B cell (primary cell): Measurements from ENCODE around the gene CFAP65. TPM values are rescaled to one million over a fixed set of nuclear protein-coding genes. Genes with fewer than 3 reads are reported as not detected.

Experiments used
- ATAC-seq: fragments of 200-7000 bp; cut with Tn5 transposase; one replicate; pipeline ENCODE4 v1.10.0; 2021; ENCODE audit warnings: low read depth, mild to moderate bottlenecking, moderate number of reproducible peaks, moderate library complexity
- CTCF ChIA-PET: fragments of 350-600 bp; sonication (Branson Sonifier 250); formaldehyde crosslinking; loops from one replicate; lab custom pipeline; 2021; ENCODE audit warnings: antibody characterized with exemption, inconsistent platforms; lab: Charles Lee
- POLR2A ChIA-PET: fragments of 350-600 bp; sonication (Branson Sonifier 250); formaldehyde crosslinking; loops from one replicate; lab custom pipeline; 2021; ENCODE audit warnings: antibody characterized with exemption; lab: Charles Lee
- DNase-seq: peaks from one replicate; pipeline ENCODE4 v3.0.0; 2013
- H2AFZ ChIP-seq: 2 replicates; pipeline ENCODE4 v1.6.1; 2012; ENCODE audit warnings: mild to moderate bottlenecking, low read depth, low read length; ENCODE audit not compliant: insufficient read depth, poor library complexity, severe bottlenecking
- H3K27ac ChIP-seq, 2 donors: 1 replicate in 1 of 2; 2 replicates in 1 of 2; pipeline ENCODE4 v1.5.1; 2012 to 2013; ENCODE audit warnings: low read length in 2 of 2, mild to moderate bottlenecking in 2 of 2, moderate library complexity in 1 of 2
- H3K27me3 ChIP-seq, 4 experiments: fragments of 200-600 bp in 1 of 4; sonication (generic) in 1 of 4; replicated peaks in 1 of 4; 1 replicate in 2 of 4; 2 replicates in 2 of 4; pipeline versions ENCODE4 v1.6.1 to v1.7.0; 2013 to 2016; ENCODE audit warnings: low read length in 3 of 4, mild to moderate bottlenecking in 2 of 4, mixed read lengths in 1 of 4, moderate library complexity in 1 of 4; ENCODE audit not compliant: insufficient read depth in 4 of 4, control insufficient read depth in 3 of 4; ENCODE audit errors: control extremely low read depth in 1 of 4
- H3K36me3 ChIP-seq, 2 experiments: replicated peaks in 1 of 2; 1 replicate in 1 of 2; 2 replicates in 1 of 2; pipeline versions ENCODE4 v1.6.1 to v1.7.1; 2013; ENCODE audit warnings: low read length in 1 of 2; ENCODE audit not compliant: insufficient read depth in 2 of 2, control insufficient read depth in 1 of 2; ENCODE audit errors: control extremely low read depth in 1 of 2, extremely low read depth in 1 of 2
- H3K4me1 ChIP-seq, 2 donors: fragments of 200-600 bp in 1 of 2; sonication (generic) in 1 of 2; 1 replicate in 1 of 2; 2 replicates in 1 of 2; pipeline versions ENCODE4 v1.5.1 to v1.6.1; 2013 to 2017; ENCODE audit warnings: low read length in 2 of 2; ENCODE audit not compliant: control insufficient read depth in 2 of 2, insufficient read depth in 2 of 2
- H3K4me2 ChIP-seq: replicated peaks from 2 replicates; pipeline ENCODE3; 2012; ENCODE audit warnings: mild to moderate bottlenecking, low read depth, low read length; ENCODE audit not compliant: poor library complexity, severe bottlenecking
- H3K4me3 ChIP-seq, 5 experiments: fragments of 200-600 bp in 1 of 5; sonication (generic) in 1 of 5; 1 replicate in 3 of 5; 2 replicates in 2 of 5; pipeline versions ENCODE4 v1.5.1 to v1.7.0; 2011 to 2016; ENCODE audit warnings: low read length in 4 of 5, mild to moderate bottlenecking in 4 of 5, low read depth in 2 of 5, control low read depth in 1 of 5, moderate library complexity in 1 of 5; ENCODE audit not compliant: insufficient read depth in 1 of 5; ENCODE audit errors: control extremely low read depth in 1 of 5, extremely low read depth in 1 of 5
- H3K79me2 ChIP-seq: fragments of 200-600 bp; sonication (generic); one replicate; pipeline ENCODE4 v1.6.0; 2016; ENCODE audit warnings: low read length; ENCODE audit not compliant: control insufficient read depth, insufficient read depth
- H3K9ac ChIP-seq: fragments of 200-600 bp; sonication (generic); 2 replicates; pipeline ENCODE4 v1.6.1; 2017; ENCODE audit warnings: mild to moderate bottlenecking, low read length, moderate library complexity
- H3K9me3 ChIP-seq, 3 donors: one replicate each; pipeline versions ENCODE4 v1.6.1 to v1.7.1; 2013; ENCODE audit warnings: low read length in 2 of 3; ENCODE audit not compliant: control insufficient read depth in 2 of 3, insufficient read depth in 1 of 3; ENCODE audit errors: control extremely low read depth in 1 of 3
- H4K20me1 ChIP-seq: 2 replicates; pipeline ENCODE4 v1.6.0; 2012; ENCODE audit warnings: mild to moderate bottlenecking, low read length; ENCODE audit not compliant: insufficient read depth, control insufficient read depth, poor library complexity, severe bottlenecking
- H3K27ac Mint-ChIP-seq: one replicate; pipeline ENCODE4 v1.8.0; 2021; ENCODE audit warnings: mixed read lengths
- H3K27me3 Mint-ChIP-seq: one replicate; pipeline ENCODE4 v1.8.0; 2021; ENCODE audit warnings: mixed read lengths
- H3K4me1 Mint-ChIP-seq: one replicate; pipeline ENCODE4 v1.8.0; 2021; ENCODE audit warnings: mixed read lengths
- H3K4me3 Mint-ChIP-seq: one replicate; pipeline ENCODE4 v1.8.0; 2021; ENCODE audit warnings: mixed read lengths
- H3K9me3 Mint-ChIP-seq: one replicate; pipeline ENCODE4 v1.8.0; 2022; ENCODE audit warnings: mixed read lengths; ENCODE audit not compliant: insufficient read depth
- CTCF ChIP-seq: fragments of 200-600 bp; IDR thresholded peaks from one replicate; pipeline ENCODE4 v1.8.0; 2022; ENCODE audit warnings: antibody characterized with exemption, mild to moderate bottlenecking
- EZH2 ChIP-seq: IDR thresholded peaks from 2 replicates; pipeline ENCODE4 v1.6.1; 2012; ENCODE audit warnings: borderline replicate concordance, low read depth, mild to moderate bottlenecking, moderate library complexity, low read length; ENCODE audit not compliant: insufficient read depth, poor library complexity, severe bottlenecking
- WGBS: methylation state at CpG from one replicate; pipeline ENCODE4 v1.1.5; 2013; ENCODE audit warnings: missing lambda C conversion rate; ENCODE audit not compliant: insufficient coverage; 5-methylcytosine and 5-hydroxymethylcytosine counted together
- intact Hi-C: fragments of 100-400 bp; cut with micrococcal nuclease; formaldehyde crosslinking; loops from one replicate; pipeline ENCODE4 v1.10.0; 2022
- polyA plus RNA-seq: library from polyadenylated mRNA; depleted of rRNA; stranded (reverse); fragments of >200 nt; gene quantifications from 2 replicates; pipeline ENCODE4 v1.2.3, GENCODE V29; 2012
- total RNA-seq, 2 donors: library from RNA; stranded (reverse); fragments of 120-200 nt in 1 of 2; gene quantifications; 1 replicate in 1 of 2; 2 replicates in 1 of 2; pipeline versions ENCODE4 v1.2.3 to v1.2.4, GENCODE V29; 2013 to 2022

CFAP65 gene
- total and polyA plus RNA-seq, 2 donors (not counting 1 experiment from before 2014, with no cell fraction given) = not detected

DNA sequence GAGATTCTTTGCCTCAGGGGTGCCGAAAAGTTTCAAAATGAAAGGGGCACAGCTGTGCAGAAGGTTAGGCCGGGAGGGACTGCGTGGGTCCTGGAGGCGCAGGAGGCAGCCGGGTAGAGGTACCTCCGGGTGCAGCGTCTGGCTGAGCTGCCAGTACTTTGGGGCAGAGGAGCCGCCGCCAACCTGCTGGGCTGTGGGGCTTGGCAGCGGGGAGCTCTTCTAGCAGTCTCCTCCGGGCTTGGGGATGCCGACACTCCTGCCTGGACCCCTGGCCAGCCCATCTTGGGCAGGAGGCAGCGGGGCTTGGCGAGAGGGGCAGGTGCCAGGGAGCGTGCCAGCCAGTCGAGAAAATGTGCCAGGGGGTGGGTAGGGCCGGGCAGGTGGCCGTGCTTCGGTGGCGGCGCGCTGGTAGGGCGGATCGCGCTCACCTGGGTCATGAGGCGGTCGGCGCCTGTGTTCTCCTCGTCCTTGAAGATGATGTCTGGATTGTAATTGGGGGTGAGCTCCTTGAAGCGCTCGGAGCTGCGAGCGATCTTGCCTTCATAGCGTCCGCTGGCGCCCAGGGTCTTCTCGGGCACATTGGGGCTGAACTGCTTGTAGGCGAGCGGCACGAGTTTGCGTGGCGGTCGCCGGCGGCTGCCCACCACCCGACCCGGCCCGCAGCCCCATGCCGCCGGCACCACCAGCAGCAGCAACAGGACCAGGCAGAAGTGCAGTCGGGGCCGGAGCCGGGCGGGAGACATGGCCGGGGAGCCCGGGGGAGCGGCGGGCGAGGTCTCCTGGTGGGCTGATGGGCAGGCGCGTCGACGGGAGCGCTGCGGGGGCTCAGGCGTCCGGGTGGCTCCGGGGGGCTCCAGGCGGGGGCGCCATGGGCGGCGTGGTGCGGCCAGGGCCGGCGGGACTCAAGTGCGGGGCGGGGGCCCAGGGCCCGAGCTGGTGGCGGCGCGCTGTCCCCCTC, 18.7 kb upstream of the CFAP65 start:
- no peak overlapping the region for H2AFZ ChIP-seq
- intact Hi-C loops = loop anchor here (10.0 kb wide), 1 partner anchor 65 kb away; the partner anchor contains the start of gene CRYBA2
- WGBS = 8% methylated on average over 81 of the region's 81 CpGs
- peaks cover 35 to 41% of the 10 kb centered on the region in 2 donors for H3K4me1 ChIP-seq
- peak overlapping the region; percentile 55 for H3K4me3 Mint-ChIP-seq
- peak; percentile 42 for DNase-seq
- H3K27ac Mint-ChIP-seq = peak overlapping the region; percentile 6
- H3K27ac ChIP-seq = no peak overlapping the region
- H3K4me2 ChIP-seq = peak overlapping the region; percentile 54
- no peaks in the 10 kb centered on the region for H3K36me3 ChIP-seq
- peaks cover 24% of the 10 kb centered on the region for H3K4me1 Mint-ChIP-seq
- H4K20me1 ChIP-seq = no peaks in the 10 kb centered on the region
- H3K9ac ChIP-seq = no peak overlapping the region
- CTCF ChIA-PET = interaction anchor here (0.9 to 9.5 kb wide), 6 partner anchors 19 to 151 kb away, joined by 3 to 117 read pairs (median 4); partner anchors contain the start of gene CFAP65
- peaks cover 0 to 67% (median 46%) of the 10 kb centered on the region in 4 experiments for H3K27me3 ChIP-seq
- ATAC-seq = no peak
- no peaks in the 10 kb centered on the region for H3K79me2 ChIP-seq
- H3K4me3 ChIP-seq = no peak overlapping the region
- H3K9me3 Mint-ChIP-seq = no peaks in the 10 kb centered on the region
- POLR2A ChIA-PET = interaction anchor here (0.5 kb wide), 1 partner anchor 152 kb away, joined by 5 read pairs; no protein-coding TSS in a partner anchor
- H3K9me3 ChIP-seq = no peaks in the 10 kb centered on the region
- peaks cover 49% of the 10 kb centered on the region for H3K27me3 Mint-ChIP-seq
- TF ChIP-seq CTCF (no peak), EZH2 (no peak)
